ENCODE measurements around the gene THADA. TPM values are rescaled to one million over a fixed set of nuclear protein-coding genes. Genes with fewer than 3 reads are reported as not detected.
A peak's percentile ranks its signal among the peaks of the same experiment; 100 is the strongest.

The THADA gene
- total and polyA plus RNA-seq, 7 experiments from 2014 or later, result 11.7 to 43.0 (median 39.6) TPM

DNA sequence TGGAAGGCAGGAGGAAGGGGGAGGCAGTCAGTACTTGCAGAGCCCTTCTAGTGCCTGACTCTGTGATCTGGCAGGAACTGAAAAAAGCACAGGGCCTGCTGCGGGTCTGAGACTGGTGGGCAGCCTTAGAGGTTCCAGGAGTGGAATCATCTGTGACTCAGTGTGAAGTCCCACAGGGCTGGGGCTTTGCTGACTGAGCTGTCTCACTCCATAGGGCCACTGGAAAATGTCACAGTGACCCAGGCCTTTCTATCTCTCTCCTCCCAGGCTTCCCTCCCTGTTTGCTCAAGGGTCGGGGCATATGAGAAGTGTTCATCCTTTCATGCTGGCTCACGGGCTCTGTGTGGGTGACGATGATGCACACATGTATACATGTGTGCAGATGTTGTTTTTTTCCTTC is 322.3 kb downstream of the THADA start:
- Histone ChIP-seq H3K4me3 (ENCODE audit: low read length) (no peak overlapping the region), H3K27ac (ENCODE audit: low read depth, low read length) (no peak overlapping the region), H3K9me3 (ENCODE audit: control insufficient read depth in 2 of 3, low read length in 3 of 3) (no peaks in the 10 kb centered on the region), H3K36me3 (ENCODE audit: control insufficient read depth in 2 of 3, insufficient read depth in 3 of 3, low read length in 3 of 3) (peaks cover 0 to 53% (median 0%) of the 10 kb centered on the region in 3 experiments), H3K27me3 (ENCODE audit: control insufficient read depth in 2 of 2, insufficient read depth in 2 of 2, low read length in 2 of 2) (no peaks in the 10 kb centered on the region), H3K4me1 (ENCODE audit: control insufficient read depth in 2 of 2, insufficient read depth in 2 of 2, low read length in 2 of 2) (no peaks in the 10 kb centered on the region)
- Mint-ChIP-seq H3K27ac (peak overlapping the region in 4 of 9 donors; percentile 19 to 65 (median 51)), H3K27me3 (no peaks in the 10 kb centered on the region), H3K4me3 (no peak overlapping the region), H3K36me3 (peaks cover 4 to 51% (median 18%) of the 10 kb centered on the region in 5 donors), H3K4me1 (peaks cover 0 to 24% (median 0%) of the 10 kb centered on the region in 7 donors), H3K9me3 (peaks cover 0 to 2% (median 0%) of the 10 kb centered on the region in 11 donors)
- ChIA-PET POLR2A (no interaction called here), CTCF (no interaction called here)
- no peak for ATAC-seq
- intact Hi-C loops (cut with micrococcal nuclease), result no loop called here
- DNase-seq, result no peak

GRCh38 chr2:43270930-43271615 is 324.8 kb downstream of the THADA start:
- Mint-ChIP-seq H3K36me3 (peaks cover 4 to 39% (median 22%) of the 10 kb centered on the region in 5 donors), H3K4me1 (peaks cover 0 to 16% (median 0%) of the 10 kb centered on the region in 7 donors)

GRCh38 chr2:43270461-43270860 is 325.4 kb downstream of the THADA start:
- no peak for DNase-seq
- ChIA-PET CTCF (no interaction called here), POLR2A (no interaction called here)
- H3K27me3 ChIP-seq (ENCODE audit: control insufficient read depth in 2 of 2, insufficient read depth in 2 of 2, low read length in 2 of 2), result no peaks in the 10 kb centered on the region
- H3K27ac ChIP-seq (ENCODE audit: low read depth, low read length), result no peak overlapping the region
- H3K4me3 ChIP-seq (ENCODE audit: low read length), result no peak overlapping the region
- no peak for ATAC-seq
- Mint-ChIP-seq H3K9me3 (peaks cover 0 to 2% (median 0%) of the 10 kb centered on the region in 11 donors), H3K27ac (peak overlapping the region in 3 of 9 donors; percentile 32 to 60 (median 49)), H3K36me3 (peaks cover 4 to 46% (median 22%) of the 10 kb centered on the region in 5 donors), H3K27me3 (no peaks in the 10 kb centered on the region), H3K4me3 (no peak overlapping the region), H3K4me1 (peaks cover 0 to 16% (median 0%) of the 10 kb centered on the region in 7 donors)
- H3K9me3 ChIP-seq (ENCODE audit: control insufficient read depth in 2 of 3, low read length in 3 of 3), result no peaks in the 10 kb centered on the region
- peaks cover 0 to 62% (median 0%) of the 10 kb centered on the region in 3 experiments for H3K36me3 ChIP-seq (ENCODE audit: control insufficient read depth in 2 of 3, insufficient read depth in 3 of 3, low read length in 3 of 3)
- no peaks in the 10 kb centered on the region for H3K4me1 ChIP-seq (ENCODE audit: control insufficient read depth in 2 of 2, insufficient read depth in 2 of 2, low read length in 2 of 2)
- intact Hi-C loops (cut with micrococcal nuclease), result no loop called here

More at GRCh38 chr2:43270930-43271615, 324.8 kb downstream of the THADA start:
- Histone ChIP-seq H3K27ac (ENCODE audit: low read depth, low read length) (no peak overlapping the region), H3K27me3 (ENCODE audit: control insufficient read depth in 2 of 2, insufficient read depth in 2 of 2, low read length in 2 of 2) (no peaks in the 10 kb centered on the region), H3K4me3 (ENCODE audit: low read length) (no peak overlapping the region), H3K36me3 (ENCODE audit: control insufficient read depth in 2 of 3, insufficient read depth in 3 of 3, low read length in 3 of 3) (peaks cover 0 to 60% (median 0%) of the 10 kb centered on the region in 3 experiments), H3K4me1 (ENCODE audit: control insufficient read depth in 2 of 2, insufficient read depth in 2 of 2, low read length in 2 of 2) (no peaks in the 10 kb centered on the region), H3K9me3 (ENCODE audit: control insufficient read depth in 2 of 3, low read length in 3 of 3) (no peaks in the 10 kb centered on the region)
- Mint-ChIP-seq H3K27ac (no peak overlapping the region), H3K27me3 (no peaks in the 10 kb centered on the region), H3K4me3 (no peak overlapping the region), H3K9me3 (peaks cover 0 to 2% (median 0%) of the 10 kb centered on the region in 11 donors)
- ChIA-PET POLR2A (interaction anchor here (0.7 kb wide), 1 partner anchor 70 kb away, joined by 5 read pairs; no protein-coding TSS in a partner anchor), CTCF (interaction anchor here (0.6 kb wide), 3 partner anchors 22 to 308 kb away, joined by 3 to 5 read pairs (median 3); no protein-coding TSS in a partner anchor)
- intact Hi-C loops (cut with micrococcal nuclease), result no loop called here
- DNase-seq, result peak in 1 of 9 donors; percentile 9
- no peak for ATAC-seq

- ATAC-seq, result no peak
- H3K27ac Mint-ChIP-seq, result no peak overlapping the region
These were observed 326.1 kb downstream of the THADA start for GRCh38 chr2:43269706-43270105.

DNA sequence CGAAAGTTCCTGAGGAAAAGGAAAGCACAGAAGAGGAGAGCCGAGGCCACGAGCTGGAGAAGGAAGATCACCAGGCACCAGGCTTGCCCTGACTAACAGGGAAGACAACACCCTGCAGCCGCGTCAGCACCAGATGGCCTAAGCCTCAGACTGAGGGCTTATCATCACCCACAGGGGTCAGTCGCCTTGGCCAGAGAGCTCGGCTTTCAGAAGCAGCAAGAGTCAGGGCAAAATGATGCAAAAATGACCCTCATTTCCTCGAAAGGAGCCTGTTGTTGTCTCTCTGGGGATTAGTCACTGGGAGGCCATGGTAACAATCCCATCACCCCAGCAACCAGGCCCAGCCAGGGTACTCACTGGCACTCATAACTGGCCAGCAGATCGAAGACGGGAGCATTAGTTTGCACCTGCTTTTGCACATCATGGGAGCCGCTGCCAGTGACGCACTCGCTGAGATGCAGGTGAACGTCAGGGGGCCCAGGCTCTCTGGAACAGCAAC is 326.7 kb downstream of the THADA start:
- ATAC-seq, result peak; percentile 62
- H3K4me1 ChIP-seq (ENCODE audit: control insufficient read depth in 2 of 2, insufficient read depth in 2 of 2, low read length in 2 of 2), result no peaks in the 10 kb centered on the region
- DNase-seq, result no peak
- H3K9me3 ChIP-seq (ENCODE audit: control insufficient read depth in 2 of 3, low read length in 3 of 3), result no peaks in the 10 kb centered on the region
- ChIA-PET POLR2A (no interaction called here), CTCF (no interaction called here)
- Mint-ChIP-seq H3K36me3 (peaks cover 4 to 46% (median 22%) of the 10 kb centered on the region in 5 donors), H3K27ac (no peak overlapping the region), H3K4me1 (peaks cover 0 to 16% (median 0%) of the 10 kb centered on the region in 7 donors), H3K4me3 (no peak overlapping the region), H3K27me3 (no peaks in the 10 kb centered on the region), H3K9me3 (peaks cover 0 to 2% (median 0%) of the 10 kb centered on the region in 11 donors)
- H3K4me3 ChIP-seq (ENCODE audit: low read length), result no peak overlapping the region
- intact Hi-C loops (cut with micrococcal nuclease), result no loop called here
- peaks cover 0 to 60% (median 0%) of the 10 kb centered on the region in 3 experiments for H3K36me3 ChIP-seq (ENCODE audit: control insufficient read depth in 2 of 3, insufficient read depth in 3 of 3, low read length in 3 of 3)
- H3K27me3 ChIP-seq (ENCODE audit: control insufficient read depth in 2 of 2, insufficient read depth in 2 of 2, low read length in 2 of 2), result no peaks in the 10 kb centered on the region
- no peak overlapping the region for H3K27ac ChIP-seq (ENCODE audit: low read depth, low read length)

More at GRCh38 chr2:43269706-43270105, 326.1 kb downstream of the THADA start:
- no peaks in the 10 kb centered on the region for H3K27me3 ChIP-seq (ENCODE audit: control insufficient read depth in 2 of 2, insufficient read depth in 2 of 2, low read length in 2 of 2)
- no peak overlapping the region for H3K4me3 Mint-ChIP-seq
- H3K27ac ChIP-seq (ENCODE audit: low read depth, low read length), result no peak overlapping the region
- H3K4me1 Mint-ChIP-seq, result peaks cover 0 to 16% (median 0%) of the 10 kb centered on the region in 7 donors
- no peak overlapping the region for H3K4me3 ChIP-seq (ENCODE audit: low read length)
- H3K27me3 Mint-ChIP-seq, result no peaks in the 10 kb centered on the region
- intact Hi-C loops (cut with micrococcal nuclease), result no loop called here
- peaks cover 0 to 62% (median 0%) of the 10 kb centered on the region in 3 experiments for H3K36me3 ChIP-seq (ENCODE audit: control insufficient read depth in 2 of 3, insufficient read depth in 3 of 3, low read length in 3 of 3)
- H3K9me3 Mint-ChIP-seq, result peaks cover 0 to 2% (median 0%) of the 10 kb centered on the region in 11 donors
- CTCF ChIA-PET, result no interaction called here
- DNase-seq, result no peak
- H3K4me1 ChIP-seq (ENCODE audit: control insufficient read depth in 2 of 2, insufficient read depth in 2 of 2, low read length in 2 of 2), result no peaks in the 10 kb centered on the region
- POLR2A ChIA-PET, result no interaction called here
- peaks cover 4 to 46% (median 22%) of the 10 kb centered on the region in 5 donors for H3K36me3 Mint-ChIP-seq
- H3K9me3 ChIP-seq (ENCODE audit: control insufficient read depth in 2 of 3, low read length in 3 of 3), result no peaks in the 10 kb centered on the region

GRCh38 chr2:43268066-43268953 is 327.5 kb downstream of the THADA start:
- Histone ChIP-seq H3K36me3 (ENCODE audit: control insufficient read depth in 2 of 3, insufficient read depth in 3 of 3, low read length in 3 of 3) (peaks cover 0 to 56% (median 0%) of the 10 kb centered on the region in 3 experiments), H3K27ac (ENCODE audit: low read depth, low read length) (no peak overlapping the region), H3K4me3 (ENCODE audit: low read length) (no peak overlapping the region), H3K27me3 (ENCODE audit: control insufficient read depth in 2 of 2, insufficient read depth in 2 of 2, low read length in 2 of 2) (no peaks in the 10 kb centered on the region), H3K9me3 (ENCODE audit: control insufficient read depth in 2 of 3, low read length in 3 of 3) (no peaks in the 10 kb centered on the region), H3K4me1 (ENCODE audit: control insufficient read depth in 2 of 2, insufficient read depth in 2 of 2, low read length in 2 of 2) (no peaks in the 10 kb centered on the region)
- H3K4me3 Mint-ChIP-seq, result no peak overlapping the region
- H3K9me3 Mint-ChIP-seq, result peaks cover 0 to 2% (median 0%) of the 10 kb centered on the region in 11 donors
- peaks cover 0 to 16% (median 0%) of the 10 kb centered on the region in 7 donors for H3K4me1 Mint-ChIP-seq
- no peak for ATAC-seq
- H3K36me3 Mint-ChIP-seq, result peaks cover 4 to 47% (median 16%) of the 10 kb centered on the region in 5 donors
- ChIA-PET CTCF (no interaction called here), POLR2A (no interaction called here)
- H3K27ac Mint-ChIP-seq, result peak overlapping the region in 1 of 9 donors; percentile 69
- intact Hi-C loops (cut with micrococcal nuclease), result no loop called here
- no peak for DNase-seq
- H3K27me3 Mint-ChIP-seq, result no peaks in the 10 kb centered on the region
